Gastrocnemius medialis (tissue), 4 donors: ENCODE results near the gene DLEC1.

Source experiments
- CTCF ChIP-seq, 5 experiments: fragments of 450-650 bp in 3 of 5; fragments of 200-600 bp in 2 of 5; sonication (generic) in 2 of 5; IDR thresholded peaks in 4 of 5; conservative IDR thresholded peaks in 1 of 5; 1 replicate in 4 of 5; 2 replicates in 1 of 5; pipeline ENCODE4 v1.5.1; 2016 to 2019; ENCODE audit warnings: antibody characterized with exemption in 5 of 5, mild to moderate bottlenecking in 3 of 5, moderate library complexity in 3 of 5
- POLR2A ChIP-seq, 2 donors: fragments of 450-650 bp; IDR thresholded peaks; one replicate each; pipeline ENCODE4 v1.6.1; 2017; ENCODE audit warnings: antibody characterized with exemption in 2 of 2, mild to moderate bottlenecking in 2 of 2, moderate library complexity in 2 of 2

GRCh38 chr3:38070013-38070412 lies 31.0 kb downstream of the DLEC1 start:
- TF ChIP-seq CTCF (IDR thresholded peaks at IDR 0.05 in 4 of 5, conservative IDR thresholded peaks at IDR 0.05 in 1 of 5), result no peak
- no peak for TF ChIP-seq POLR2A (IDR thresholded peaks at IDR 0.05)
